ENCODE measurements around the gene SDHA.

Gene SDHA

GRCh38 chr5:198516-199196 lies 19.5 kb upstream of the SDHA start:
- no peak overlapping the region for H3K4me3 ChIP-seq (ENCODE audit: low read depth, low read length)
- TF ChIP-seq, protein P1, sequence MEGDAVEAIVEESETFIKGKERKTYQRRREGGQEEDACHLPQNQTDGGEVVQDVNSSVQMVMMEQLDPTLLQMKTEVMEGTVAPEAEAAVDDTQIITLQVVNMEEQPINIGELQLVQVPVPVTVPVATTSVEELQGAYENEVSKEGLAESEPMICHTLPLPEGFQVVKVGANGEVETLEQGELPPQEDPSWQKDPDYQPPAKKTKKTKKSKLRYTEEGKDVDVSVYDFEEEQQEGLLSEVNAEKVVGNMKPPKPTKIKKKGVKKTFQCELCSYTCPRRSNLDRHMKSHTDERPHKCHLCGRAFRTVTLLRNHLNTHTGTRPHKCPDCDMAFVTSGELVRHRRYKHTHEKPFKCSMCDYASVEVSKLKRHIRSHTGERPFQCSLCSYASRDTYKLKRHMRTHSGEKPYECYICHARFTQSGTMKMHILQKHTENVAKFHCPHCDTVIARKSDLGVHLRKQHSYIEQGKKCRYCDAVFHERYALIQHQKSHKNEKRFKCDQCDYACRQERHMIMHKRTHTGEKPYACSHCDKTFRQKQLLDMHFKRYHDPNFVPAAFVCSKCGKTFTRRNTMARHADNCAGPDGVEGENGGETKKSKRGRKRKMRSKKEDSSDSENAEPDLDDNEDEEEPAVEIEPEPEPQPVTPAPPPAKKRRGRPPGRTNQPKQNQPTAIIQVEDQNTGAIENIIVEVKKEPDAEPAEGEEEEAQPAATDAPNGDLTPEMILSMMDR (IDR thresholded peaks at IDR 0.05; ENCODE audit: borderline replicate concordance, insufficient read depth, low read depth, low read length) = no peak

DNA sequence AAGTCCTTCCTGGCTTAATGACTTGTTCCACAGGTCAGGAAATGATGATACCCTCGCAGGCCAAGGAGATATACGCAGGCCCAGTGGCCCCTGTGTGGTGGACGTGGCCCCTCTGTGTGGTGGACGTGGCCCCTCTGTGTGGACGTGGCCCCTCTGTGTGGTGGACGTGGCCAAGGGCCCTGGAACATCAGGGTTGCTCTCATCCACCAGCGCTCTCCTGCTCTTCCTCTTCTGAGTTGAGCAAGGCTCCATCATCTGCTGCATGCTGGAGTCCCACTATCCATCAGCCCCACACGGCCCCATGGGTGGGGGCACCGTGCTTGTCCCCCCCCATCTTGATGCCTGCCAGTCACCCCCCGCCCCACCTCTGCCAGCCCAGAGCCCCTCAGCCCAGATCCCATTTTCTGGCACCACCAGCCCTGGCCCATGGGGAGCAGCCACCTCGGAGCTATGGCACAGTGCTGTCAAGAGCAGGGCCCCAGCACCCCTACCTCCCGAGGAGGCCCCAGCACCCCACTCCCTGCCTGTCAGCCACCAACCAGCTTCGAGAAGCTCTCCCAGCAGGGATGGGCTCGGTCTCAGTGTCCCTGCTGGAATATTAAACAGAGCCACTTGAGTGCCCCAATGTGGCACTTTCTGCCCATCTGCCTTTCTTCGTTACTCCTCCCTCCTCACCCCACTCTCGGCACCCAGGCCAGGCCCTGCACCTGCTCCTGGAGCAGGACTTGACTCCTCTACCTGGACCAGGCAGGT lies 18.7 kb upstream of the SDHA start:
- no peak overlapping the region for H3K4me3 ChIP-seq (ENCODE audit: low read depth, low read length)
- TF ChIP-seq, protein P1 (IDR thresholded peaks at IDR 0.05; ENCODE audit: borderline replicate concordance, insufficient read depth, low read depth, low read length) = no peak

DNA sequence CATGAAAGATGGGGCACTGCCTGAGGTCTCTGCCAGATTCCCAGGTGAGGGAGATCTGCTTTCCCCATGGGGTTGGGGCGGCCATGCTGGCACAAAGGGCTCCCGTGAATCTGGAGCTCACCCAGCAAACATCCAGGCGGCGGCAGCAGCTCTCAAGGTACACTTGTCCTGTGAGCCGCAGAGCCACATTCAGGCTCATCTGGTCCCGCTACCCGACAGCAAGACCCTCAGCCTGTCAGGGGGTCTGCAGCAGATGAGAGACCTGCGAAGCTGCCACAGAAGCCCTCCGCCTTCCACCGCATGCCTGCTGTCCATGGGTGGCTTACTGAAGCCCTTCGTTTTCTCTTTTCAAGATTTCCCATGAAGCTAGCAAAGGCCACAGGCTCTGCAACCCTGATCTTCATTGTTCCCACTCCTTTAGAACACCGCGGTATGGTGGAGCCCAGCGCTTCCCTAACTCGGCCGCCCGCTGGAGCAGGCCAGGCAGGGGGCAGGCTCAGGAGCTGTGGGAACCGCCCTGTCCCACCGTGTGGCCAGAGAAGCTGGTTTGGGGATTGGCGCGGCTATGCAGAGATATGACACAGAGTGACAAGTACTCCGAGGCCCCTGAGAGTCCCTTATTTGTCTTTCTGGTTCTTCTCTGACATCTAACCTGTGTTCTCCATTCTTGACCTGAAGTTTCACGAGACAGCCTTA lies 18.0 kb upstream of the SDHA start:
- H3K4me3 ChIP-seq (ENCODE audit: low read depth, low read length) = no peak overlapping the region
- TF ChIP-seq, protein P1 (IDR thresholded peaks at IDR 0.05; ENCODE audit: borderline replicate concordance, insufficient read depth, low read depth, low read length) = no peak

DNA sequence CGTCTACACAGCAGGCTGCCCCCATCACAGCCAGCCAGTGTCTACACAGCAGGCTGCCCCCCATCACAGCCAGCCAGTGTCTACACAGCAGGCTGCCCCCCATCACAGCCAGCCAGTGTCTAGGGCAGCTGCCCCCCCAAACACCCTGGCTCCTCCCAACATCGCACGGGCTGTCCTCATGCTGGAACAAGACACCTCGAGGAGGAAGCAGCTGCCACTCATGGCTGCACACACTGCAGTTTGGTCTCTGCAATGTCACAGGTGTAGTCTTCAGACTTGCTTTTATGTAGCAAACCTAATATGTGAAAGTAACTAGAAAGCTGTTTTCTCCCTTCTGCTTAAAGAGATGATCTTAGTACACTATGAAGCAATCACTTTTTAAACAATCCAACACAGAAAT lies 17.1 kb upstream of the SDHA start:
- TF ChIP-seq, protein P1 (IDR thresholded peaks at IDR 0.05; ENCODE audit: borderline replicate concordance, insufficient read depth, low read depth, low read length) = no peak

DNA sequence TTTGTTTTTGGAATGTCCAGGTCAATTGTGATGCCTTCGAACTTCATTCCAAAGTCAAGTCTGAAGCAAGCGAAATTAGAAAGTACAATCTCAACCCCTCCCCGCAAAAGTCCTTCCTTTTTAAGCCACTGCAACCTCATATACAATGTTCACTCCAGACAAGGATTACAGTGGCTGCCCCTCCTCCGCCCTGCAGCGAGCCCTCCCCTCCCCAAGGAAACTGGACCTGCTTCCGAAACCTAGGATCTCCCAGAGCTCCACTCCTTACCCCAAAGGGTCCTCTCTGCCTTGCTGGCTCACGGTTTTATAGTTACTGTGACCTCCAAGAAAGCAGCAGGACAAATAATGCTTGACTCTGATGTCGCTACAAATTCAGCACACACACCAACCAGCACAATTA lies 16.4 kb upstream of the SDHA start:
- TF ChIP-seq, protein P1 (IDR thresholded peaks at IDR 0.05; ENCODE audit: borderline replicate concordance, insufficient read depth, low read depth, low read length) = no peak
- no peak overlapping the region for H3K4me3 ChIP-seq (ENCODE audit: low read depth, low read length)

More for the DNA sequence above, 17.1 kb upstream of the SDHA start:
- no peak overlapping the region for H3K4me3 ChIP-seq (ENCODE audit: low read depth, low read length)

GRCh38 chr5:203246-203930 lies 14.7 kb upstream of the SDHA start:
- H3K4me3 ChIP-seq (ENCODE audit: low read depth, low read length) = no peak overlapping the region
- TF ChIP-seq, protein P1 (IDR thresholded peaks at IDR 0.05; ENCODE audit: borderline replicate concordance, insufficient read depth, low read depth, low read length) = no peak
